HG03108 (cell line): ENCODE results near the gene CLIP4.

Experiments
- ATAC-seq: cut with Tn5 transposase; IDR thresholded peaks from one replicate; pipeline ENCODE4 v1.9.1; 2021; ENCODE audit warnings: moderate library complexity; ENCODE audit not compliant: unreplicated experiment

CLIP4 gene

DNA sequence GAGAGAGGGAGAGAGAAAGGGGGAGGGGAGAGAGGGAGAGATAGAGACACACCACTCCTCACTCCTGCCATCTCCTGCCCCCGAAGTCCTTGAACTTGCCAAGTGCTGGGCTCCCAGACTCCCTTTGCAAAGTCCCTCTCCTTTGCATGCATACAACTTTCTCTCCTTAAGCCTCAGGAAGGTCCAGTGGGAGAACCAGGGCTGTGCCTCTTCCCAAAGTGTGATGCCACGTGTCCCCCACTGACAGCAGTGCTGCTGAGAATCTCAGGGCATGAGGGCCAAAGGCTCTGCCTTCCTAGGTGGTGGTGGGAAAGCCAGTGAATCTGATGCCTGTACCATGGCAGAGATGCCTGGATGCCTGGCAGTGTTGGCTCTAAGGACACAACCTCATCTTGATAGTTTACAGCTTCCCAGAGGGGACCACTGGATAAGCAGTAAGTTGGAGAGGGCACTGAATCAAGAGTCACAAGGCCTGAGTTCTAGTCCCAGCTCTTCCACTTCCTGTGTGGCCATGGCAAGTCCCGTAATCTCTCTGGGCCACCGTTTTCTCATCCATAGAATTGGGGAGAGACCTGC, 103.4 kb downstream of the CLIP4 start:
- ATAC-seq, result no peak

GRCh38 chr2:29219374-29219773, 104.2 kb downstream of the CLIP4 start:
- ATAC-seq, result no peak

GRCh38 chr2:29220506-29221270, 105.5 kb downstream of the CLIP4 start:
- ATAC-seq, result no peak

DNA sequence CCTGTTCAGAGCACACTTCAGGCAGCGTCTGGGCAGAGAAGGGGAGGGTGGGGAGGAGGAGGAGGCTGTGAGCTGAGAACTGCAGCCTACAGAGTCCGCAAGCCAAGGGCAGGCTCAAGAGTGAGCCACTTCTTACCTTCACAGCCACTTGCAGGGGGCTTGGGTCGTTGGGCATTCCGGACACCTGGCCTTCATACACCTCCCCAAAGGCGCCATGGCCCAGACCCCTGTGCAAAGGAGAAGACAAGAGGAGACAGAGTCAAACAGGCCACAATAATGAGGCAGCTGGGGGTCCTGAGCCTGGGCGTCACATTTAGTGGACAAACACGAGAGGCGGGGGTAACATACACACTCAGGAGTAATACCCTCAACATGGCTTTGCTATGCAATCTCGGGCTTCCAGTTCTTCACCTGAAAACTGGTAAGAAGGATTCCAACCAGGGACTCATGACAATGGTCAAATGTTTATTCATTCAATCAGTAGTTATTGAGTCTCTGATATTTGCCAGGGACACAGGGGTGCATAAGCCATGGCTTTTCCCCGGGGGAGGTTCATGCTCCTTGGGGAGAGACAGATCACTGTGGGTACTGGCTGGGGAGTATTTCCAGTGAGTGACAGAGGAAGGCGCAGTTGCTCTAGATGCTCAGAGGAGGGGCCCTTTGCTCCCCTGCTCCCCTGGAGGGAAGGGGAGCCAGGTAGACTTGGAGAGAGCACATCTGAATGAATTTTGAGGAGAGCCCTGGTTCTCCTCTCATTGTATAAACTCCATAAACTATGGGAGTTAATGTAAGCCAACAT, 107.4 kb downstream of the CLIP4 start:
- ATAC-seq, result no peak

- ATAC-seq, result no peak
Observed at GRCh38 chr2:29223257-29223656, 108.0 kb downstream of the CLIP4 start.

DNA sequence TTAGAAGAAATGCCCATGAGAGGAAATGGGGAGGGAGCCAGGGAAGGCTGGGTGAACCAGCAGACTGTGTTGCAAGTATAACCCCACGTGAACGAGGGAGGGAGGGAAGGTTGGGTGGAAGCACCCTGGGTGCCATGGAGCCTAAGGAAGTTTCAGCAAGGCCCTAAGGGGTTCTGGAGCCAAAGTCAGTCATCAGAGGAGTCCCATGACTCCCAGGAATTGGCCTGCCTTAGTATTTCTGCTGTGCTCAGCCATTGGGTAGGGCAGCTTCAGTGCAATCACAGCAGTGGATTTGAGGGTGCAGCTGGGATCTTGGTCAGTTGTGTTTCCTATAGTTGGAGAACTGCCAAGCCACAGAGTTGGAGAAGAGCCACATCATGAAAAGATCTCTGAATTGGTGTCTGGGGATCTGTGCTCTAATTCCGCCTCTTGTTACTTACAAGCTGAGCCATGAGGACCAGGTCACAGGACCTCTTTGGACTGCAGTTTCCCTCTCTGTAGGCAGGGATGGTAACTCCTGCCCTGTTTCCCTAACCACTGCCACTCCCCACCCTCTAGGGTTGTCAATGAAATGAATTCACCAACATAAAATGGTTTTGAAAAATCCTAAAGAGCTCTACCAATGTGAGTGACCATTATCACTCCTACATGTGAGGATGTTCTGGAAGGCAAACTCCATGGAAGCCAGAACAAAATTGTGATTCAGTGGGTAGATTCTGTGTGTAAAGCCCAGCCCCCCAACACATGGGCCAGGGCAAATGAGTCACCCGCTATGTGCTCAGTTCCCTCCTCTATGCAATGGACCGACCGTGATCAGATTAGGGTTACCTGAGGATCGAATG, 108.9 kb downstream of the CLIP4 start:
- ATAC-seq, result no peak

- ATAC-seq, result no peak
Observed at GRCh38 chr2:29224693-29225551, 109.7 kb downstream of the CLIP4 start.

DNA sequence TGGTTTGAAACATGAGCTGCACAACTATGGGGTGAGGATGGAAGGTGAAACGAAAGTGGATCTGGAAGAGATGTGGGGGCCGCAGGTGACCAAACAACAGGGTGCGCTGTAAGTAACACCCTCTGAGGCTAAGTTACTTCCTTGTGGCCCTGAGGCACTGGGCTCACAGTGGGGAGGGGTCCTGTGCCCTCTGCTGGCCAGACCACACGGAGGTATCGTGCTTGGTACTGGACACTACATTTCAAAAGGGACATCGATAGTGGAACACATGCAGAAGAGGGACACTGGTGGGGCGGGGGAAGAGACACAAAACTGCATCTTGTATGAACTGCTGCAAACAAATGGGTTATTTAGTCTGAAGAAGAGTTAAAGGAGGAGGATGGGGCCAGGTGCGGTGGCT, 110.6 kb downstream of the CLIP4 start:
- ATAC-seq, result no peak

- no peak for ATAC-seq
Observed at GRCh38 chr2:29226375-29226774, 111.2 kb downstream of the CLIP4 start.

DNA sequence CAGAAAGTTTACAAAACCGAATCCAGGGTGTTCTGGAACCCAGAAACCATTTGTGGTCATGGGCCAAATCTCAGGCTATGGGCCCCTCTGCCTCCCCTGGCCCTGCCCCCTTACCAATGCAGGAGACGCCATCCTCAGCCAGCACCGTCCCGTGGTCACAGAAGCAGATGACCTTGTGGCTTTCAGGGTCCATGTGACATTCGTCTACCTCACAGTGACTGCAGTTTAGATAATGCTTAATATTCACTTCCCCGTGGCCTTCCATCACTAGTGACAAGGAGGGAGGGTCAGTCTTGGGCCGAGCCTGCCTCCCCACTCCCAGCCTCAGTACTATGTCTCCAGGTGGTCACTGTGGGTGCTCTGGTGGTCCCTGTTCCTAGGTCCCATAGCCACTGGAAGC, 111.6 kb downstream of the CLIP4 start:
- no peak for ATAC-seq

- no peak for ATAC-seq
Observed at GRCh38 chr2:29227935-29228675, 112.9 kb downstream of the CLIP4 start.

GRCh38 chr2:29228947-29229346, 113.7 kb downstream of the CLIP4 start:
- no peak for ATAC-seq

DNA sequence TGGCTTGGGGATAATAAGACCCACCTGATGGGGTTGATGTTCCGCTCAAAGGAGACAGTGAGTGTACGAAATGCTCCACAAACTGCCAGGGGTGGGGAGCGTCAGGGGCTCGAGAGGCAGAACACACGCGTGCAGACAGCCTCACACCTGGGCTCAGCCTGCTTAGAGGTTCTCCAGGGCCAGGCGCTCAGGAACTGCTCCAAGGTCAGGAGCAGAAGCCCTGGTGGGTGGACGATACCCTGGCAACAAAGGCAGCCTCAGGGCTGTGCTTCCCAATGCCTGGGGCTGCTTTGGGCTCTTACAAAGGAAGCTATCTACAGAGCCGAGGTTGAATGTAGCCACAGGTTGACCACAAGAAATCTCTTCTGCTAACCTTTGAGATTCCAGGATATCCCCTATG, 114.4 kb downstream of the CLIP4 start:
- ATAC-seq, result no peak

GRCh38 chr2:29232041-29232440, 116.8 kb downstream of the CLIP4 start:
- no peak for ATAC-seq

GRCh38 chr2:29233428-29233827, 118.2 kb downstream of the CLIP4 start:
- no peak for ATAC-seq

- no peak for ATAC-seq
Observed at GRCh38 chr2:29235411-29235810, 120.2 kb downstream of the CLIP4 start.

DNA sequence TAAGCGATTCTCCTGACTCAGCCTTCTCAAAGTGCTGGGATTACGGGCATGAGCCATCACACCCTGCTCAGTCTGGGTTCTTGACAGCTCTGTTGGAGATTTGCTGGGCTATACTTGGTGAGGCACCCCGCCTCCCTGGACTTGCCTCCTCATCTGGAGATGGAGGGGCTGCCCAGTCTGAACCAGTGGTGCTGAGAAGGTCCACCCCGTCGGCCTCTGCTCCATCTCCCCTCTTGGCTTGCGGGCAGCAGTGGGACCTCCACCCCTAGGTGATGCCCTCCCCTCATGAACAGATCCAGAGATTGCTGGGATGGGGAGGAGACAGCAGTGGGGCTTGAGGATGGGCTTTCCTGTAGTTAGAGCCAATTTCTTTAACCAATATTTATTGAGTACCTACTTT, 120.9 kb downstream of the CLIP4 start:
- no peak for ATAC-seq

DNA sequence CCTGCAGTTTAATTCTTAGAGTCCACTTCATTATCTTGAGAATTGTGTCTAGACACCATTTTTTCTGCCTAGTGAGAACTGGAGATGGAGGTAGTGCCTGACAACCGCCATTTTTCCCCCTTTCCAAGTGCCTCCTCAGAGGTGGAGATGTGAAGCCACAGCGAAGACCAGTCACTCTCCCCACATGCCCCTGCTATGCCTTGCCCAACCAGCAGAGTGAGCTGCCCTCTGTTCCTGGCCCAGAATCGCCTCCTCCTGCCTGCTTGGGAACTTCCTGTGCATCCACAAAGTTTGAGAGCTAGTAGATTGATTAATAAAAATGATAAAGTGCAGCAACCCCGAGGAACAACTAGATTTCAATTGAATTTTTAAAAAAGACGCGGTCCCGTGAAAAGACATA, 123.3 kb downstream of the CLIP4 start:
- no peak for ATAC-seq
